HG02610 (cell line): ENCODE results near the gene PIGZ.
A peak's percentile ranks its signal among the peaks of the same experiment; 100 is the strongest.

Experiments
- ATAC-seq: cut with Tn5 transposase; IDR thresholded peaks from one replicate; pipeline ENCODE4 v1.9.1; 2021; ENCODE audit warnings: mild to moderate bottlenecking, moderate library complexity; ENCODE audit not compliant: unreplicated experiment

Gene PIGZ, protein sequence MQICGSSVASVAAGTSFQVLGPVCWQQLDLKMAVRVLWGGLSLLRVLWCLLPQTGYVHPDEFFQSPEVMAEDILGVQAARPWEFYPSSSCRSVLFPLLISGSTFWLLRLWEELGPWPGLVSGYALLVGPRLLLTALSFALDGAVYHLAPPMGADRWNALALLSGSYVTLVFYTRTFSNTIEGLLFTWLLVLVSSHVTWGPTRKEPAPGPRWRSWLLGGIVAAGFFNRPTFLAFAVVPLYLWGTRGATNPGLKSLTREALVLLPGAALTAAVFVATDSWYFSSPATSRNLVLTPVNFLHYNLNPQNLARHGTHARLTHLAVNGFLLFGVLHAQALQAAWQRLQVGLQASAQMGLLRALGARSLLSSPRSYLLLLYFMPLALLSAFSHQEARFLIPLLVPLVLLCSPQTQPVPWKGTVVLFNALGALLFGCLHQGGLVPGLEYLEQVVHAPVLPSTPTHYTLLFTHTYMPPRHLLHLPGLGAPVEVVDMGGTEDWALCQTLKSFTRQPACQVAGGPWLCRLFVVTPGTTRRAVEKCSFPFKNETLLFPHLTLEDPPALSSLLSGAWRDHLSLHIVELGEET

DNA sequence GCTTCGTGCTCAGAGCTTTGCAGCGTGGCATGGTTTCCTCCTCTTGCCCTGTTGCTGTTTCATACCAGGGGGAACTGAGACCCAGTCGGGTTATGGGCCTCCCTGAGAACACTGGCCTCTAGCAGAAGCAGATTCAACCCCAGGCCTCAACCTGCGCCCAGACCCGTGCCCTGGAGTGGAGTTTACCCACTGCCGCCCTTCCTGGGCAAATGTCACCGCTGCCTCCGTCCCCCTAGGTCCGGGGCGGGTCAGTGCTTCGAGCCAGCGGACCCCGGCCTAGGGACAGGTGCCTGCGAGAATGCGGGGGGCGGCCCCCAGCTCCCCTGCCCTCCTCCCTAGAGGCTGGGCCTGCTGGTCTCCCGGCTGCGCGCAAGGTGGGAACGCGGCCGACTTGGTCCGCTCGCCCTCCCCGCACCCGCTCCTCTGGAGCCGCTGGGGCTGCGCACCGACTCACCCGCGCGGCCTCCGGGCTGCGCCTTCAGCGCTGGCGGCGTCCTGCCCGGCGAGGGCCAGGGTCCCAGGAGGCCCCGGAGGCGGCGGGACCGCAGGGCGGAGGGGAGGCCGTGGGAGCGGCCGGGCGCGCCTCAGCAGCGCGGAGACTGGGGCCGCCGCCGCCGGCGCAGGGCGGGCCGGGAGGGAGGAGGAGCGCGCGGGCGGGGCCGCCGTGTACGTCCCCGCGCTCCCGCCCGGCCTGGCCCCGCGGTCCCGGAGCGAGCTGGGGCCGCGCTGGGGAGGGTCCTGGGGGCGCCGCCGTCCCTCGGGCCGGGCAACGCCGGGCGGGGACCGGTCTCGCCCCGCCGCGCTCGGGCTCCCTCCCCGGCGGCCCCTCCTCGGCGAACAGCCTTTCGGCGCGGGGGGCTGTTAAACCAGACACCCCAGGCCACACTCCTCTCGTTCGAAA, at the start of gene PIGZ:
Gene PIGZ (minus strand): TSS at position 601 of the 901 bp plus-strand sequence. CDS start 16,802 bp downstream, outside the sequence.
- ATAC-seq = peak; percentile 60

GRCh38 chr3:197017003-197017402, 48.4 kb upstream of the PIGZ start:
- no peak for ATAC-seq

DNA sequence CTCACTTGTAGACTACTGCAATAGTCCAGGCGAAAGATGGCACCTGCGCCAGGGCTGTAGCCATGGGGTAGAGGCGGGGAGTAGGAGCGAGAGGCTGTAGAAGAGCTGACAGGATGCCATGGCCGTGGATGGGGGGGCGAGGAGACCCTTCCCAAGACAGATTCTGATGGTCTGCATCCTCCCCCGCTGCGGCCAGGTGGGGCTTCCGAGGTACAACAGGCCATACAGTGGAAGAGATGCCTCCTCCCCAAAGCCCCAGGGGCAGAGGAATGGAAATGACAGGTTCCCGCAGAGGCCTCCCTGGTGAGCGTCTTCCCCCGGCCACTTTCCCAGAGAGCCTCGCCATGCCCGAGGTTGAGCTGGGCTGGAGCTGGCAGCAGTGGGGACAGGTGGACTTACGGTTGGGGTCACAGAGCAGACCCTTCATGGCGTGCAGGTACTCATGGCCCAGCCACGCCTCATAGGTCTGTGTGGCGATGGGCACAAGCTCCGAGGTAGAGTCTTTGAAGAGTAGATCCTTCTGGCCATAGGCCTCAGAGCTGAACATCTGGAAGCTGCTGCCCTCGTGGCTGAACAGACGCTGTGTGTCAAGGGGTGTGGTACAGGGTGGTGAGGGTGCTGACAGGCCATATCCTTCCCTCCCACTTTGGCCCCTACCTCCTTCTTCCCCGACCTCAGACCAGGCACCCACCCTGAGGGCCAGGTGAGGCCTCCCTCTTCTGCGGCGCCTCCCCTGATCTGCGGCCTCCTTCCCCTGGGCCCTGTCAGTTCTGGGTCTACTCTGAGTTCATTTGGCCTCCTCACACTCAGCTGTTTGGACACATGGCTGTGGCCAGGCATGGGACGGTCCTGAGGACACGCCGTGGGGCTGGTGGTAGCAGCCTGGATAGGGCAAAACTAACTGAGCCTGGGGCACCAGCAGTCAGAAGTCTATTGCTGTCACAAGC, 47.4 kb upstream of the PIGZ start:
- no peak for ATAC-seq

- no peak for ATAC-seq
Observed at GRCh38 chr3:197014942-197015575, 46.4 kb upstream of the PIGZ start.

GRCh38 chr3:197014024-197014423, 45.4 kb upstream of the PIGZ start:
- no peak for ATAC-seq

DNA sequence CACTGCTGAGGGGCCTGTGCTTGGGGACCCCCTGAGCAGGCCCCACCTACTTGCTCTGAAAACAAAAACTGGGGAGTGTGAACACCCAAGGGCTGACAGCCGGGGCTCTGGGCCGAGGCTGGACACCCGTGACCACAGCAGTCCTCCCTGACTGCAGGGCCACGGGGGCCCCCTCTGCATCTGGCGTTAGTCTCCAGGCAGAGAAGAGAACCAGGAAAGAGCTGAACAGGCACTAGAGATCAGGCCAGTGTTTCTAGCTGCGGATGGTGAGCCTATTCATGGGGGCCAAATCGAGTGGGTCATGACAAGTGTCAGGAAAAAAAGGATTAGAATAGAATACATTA, 43.9 kb upstream of the PIGZ start:
- no peak for ATAC-seq

- no peak for ATAC-seq
Observed at GRCh38 chr3:197011780-197012539, 43.3 kb upstream of the PIGZ start.

- ATAC-seq = no peak
Observed at GRCh38 chr3:197010556-197011351, 42.1 kb upstream of the PIGZ start.

GRCh38 chr3:197009532-197010019, 40.9 kb upstream of the PIGZ start:
- no peak for ATAC-seq

- no peak for ATAC-seq
Observed at GRCh38 chr3:197008436-197009209, 40.0 kb upstream of the PIGZ start.

- no peak for ATAC-seq
Observed at GRCh38 chr3:197007953-197008352, 39.3 kb upstream of the PIGZ start.

DNA sequence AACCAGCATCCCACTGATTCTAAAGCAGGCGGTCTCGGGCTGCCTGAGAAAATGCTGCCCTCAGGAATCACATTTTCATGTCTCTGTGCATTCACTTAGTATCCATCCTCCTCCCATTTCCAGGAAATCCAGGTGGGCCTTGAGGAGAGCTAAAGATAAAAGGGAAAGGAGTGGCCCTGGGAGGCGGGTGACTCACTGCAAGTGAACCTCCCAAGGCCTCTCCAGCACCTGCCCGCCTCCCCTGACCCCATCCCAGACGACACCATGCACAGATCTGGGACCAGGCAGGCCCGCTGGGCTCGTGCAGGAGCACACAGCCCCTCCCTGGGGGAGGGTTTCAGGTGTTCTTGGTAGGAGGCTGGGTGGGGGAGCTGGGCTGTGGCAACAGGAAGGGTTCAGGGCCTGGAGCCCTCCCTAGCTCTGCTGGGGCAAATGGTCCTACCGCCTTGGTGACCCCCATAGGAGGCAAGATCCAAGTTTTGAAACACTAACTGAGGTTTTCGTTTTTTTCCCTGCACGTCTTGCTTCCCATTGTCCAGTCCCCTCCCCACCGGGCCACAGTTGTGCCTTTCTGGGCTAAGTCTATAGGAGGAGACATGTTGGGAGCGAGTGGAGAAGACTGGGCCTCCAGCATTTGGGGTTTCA, 38.8 kb upstream of the PIGZ start:
- ATAC-seq = no peak

GRCh38 chr3:197006860-197007259, 38.2 kb upstream of the PIGZ start:
- no peak for ATAC-seq

DNA sequence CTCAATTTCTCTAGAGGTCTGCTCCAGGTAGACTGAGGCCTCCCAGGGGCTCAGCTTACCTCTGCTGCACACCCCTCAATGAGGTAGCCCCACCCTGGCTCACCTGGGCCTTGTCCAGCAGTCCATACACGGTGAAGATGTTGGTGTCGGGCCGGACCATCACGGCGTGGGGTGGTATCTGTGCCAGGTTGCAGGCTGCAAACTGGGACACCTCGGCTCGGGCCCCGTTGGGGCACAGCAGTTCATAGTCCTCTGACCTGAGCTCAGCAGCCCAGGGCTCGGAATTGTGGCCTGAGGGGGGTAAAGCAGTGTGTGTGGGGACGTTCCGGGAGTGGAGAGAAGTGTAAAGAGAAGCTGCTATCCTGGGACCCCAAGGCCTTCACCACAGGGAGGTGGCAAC, 37.8 kb upstream of the PIGZ start:
- ATAC-seq = no peak

DNA sequence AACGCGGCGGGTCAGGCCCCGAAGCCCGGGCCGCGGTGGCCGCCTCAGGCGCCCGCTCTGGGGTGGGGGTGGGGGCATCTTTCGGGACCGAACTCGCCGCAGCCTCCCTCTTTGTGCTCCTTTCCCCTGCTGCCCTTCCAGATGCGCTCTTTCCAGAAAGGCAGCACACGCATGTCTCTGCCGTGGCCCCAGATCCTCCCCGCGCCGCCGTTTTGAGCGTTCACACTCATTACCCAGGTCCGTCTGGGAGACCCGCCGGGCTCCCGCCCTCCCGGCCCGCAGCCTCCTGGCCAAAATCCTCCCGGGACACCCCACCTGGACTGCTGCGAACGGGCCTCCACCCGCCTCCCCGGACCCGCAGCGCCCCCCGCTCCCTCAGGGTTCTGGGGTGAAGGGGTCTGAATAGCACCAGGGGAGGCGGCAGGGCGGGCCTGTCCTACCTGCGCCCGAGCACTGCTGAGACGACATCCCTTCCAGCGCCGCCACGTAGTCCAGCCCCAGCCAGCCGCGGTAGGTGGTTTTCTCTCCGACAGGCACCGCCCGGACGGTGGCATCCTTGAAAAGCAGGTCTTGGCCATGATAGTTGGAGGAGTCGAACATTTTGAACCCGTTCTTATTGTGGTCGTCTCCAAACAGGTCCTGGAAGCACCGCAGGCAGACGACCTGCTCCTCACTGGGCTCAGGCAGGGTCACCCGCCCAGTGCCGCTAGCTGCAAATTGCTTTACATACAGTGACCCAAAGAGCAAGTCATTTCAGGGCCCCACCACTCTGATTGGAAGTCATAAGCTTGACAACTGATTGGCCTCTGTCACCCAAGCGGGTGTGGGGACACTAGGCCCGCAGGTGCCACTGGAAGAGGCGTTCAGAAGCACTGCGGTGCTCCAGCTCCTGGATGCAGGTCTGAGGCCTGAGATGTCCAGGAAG, 35.1 kb upstream of the PIGZ start:
- no peak for ATAC-seq
